ENCODE results near the gene EFHD1. TPM values are rescaled to one million over a fixed set of nuclear protein-coding genes. Genes with fewer than 3 reads are reported as not detected.

Gene EFHD1
- total RNA-seq, 1 experiment from 2014 or later, result 4.2 TPM

DNA sequence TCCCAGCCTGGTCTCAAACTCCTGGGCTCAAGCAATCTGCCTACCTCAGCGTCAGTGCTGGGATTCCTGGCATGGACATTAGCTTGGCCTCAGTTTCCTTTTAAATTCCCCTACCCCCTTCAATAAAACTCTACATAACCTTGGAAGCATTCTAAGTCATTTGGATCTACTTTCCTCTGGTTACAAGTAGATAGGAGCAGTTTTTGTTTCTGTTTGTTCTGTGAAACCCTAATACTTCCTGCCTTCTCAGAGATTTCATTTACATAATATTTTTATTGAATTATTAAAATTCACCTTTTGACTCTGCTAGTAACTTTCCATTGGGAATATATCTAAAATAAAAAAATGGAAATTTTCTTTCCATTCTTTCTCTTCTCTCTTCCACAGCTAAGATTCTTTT is 89.6 kb downstream of the EFHD1 start:
- in situ Hi-C loops (cut with HindIII; ENCODE audit: low sequenced_read_pairs), result no loop called here
- DNase-seq (ENCODE audit: low spot score), result no peak

- no peak for DNase-seq (ENCODE audit: low spot score)
Observed at GRCh38 chr2:232728785-232729184, 95.4 kb downstream of the EFHD1 start.

DNA sequence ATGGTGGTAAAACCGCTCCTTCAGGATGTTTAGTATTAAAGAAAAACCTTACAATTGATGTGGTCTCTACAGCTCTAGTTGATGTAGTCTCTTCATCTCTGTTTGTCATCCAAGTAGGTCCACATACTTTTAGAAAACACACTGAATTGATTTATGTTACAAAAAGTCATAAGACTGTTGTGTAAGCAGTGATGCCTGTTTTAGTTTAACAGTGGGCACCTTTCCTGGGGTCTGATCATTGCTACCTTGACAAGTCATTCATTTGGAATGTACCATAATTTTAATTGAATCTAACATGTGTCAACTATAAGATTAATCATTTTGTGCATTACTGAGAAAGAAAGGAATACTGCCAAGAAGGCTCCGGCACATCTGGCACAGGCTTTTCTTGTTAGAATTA is 98.1 kb downstream of the EFHD1 start:
- DNase-seq (ENCODE audit: low spot score), result no peak
- in situ Hi-C loops (cut with HindIII; ENCODE audit: low sequenced_read_pairs), result no loop called here

More at GRCh38 chr2:232728785-232729184, 95.4 kb downstream of the EFHD1 start:
- in situ Hi-C loops (cut with HindIII; ENCODE audit: low sequenced_read_pairs), result no loop called here

Other genes with a start within 250 kb of the EFHD1 start
- gene ALPG, start 226.8 kb upstream of the EFHD1 start, total RNA-seq (2014; rRNA removed; shearing (Covaris generic)), result 203 and 218 TPM in 2 replicates
- not detected in 2 replicates for gene ALPI, start 177.5 kb upstream of the EFHD1 start, total RNA-seq (2014; rRNA removed; shearing (Covaris generic))
- gene ECEL1, start 145.8 kb upstream of the EFHD1 start, total RNA-seq (2014; rRNA removed; shearing (Covaris generic)), result 9.6 and 11.9 TPM in 2 replicates
- gene PRSS56, start 113.2 kb upstream of the EFHD1 start, total RNA-seq (2014; rRNA removed; shearing (Covaris generic)), result not detected in 2 replicates
- gene CHRND, start 107.4 kb upstream of the EFHD1 start, total RNA-seq (2014; rRNA removed; shearing (Covaris generic)), result not detected in 2 replicates
- not detected in 2 replicates for gene CHRNG, start 93.9 kb upstream of the EFHD1 start, total RNA-seq (2014; rRNA removed; shearing (Covaris generic))
- 5.2 and 7.4 TPM in 2 replicates for gene TIGD1, start 83.0 kb upstream of the EFHD1 start, total RNA-seq (2014; rRNA removed; shearing (Covaris generic))
- 117 and 140 TPM in 2 replicates for gene EIF4E2, start 82.9 kb upstream of the EFHD1 start, total RNA-seq (2014; rRNA removed; shearing (Covaris generic))
- gene GIGYF2, start 63.7 kb downstream of the EFHD1 start, total RNA-seq (2014; rRNA removed; shearing (Covaris generic)), result 26.7 and 33.3 TPM in 2 replicates
- gene KCNJ13, start 143.0 kb downstream of the EFHD1 start, total RNA-seq (2014; rRNA removed; shearing (Covaris generic)), result not detected in 2 replicates
- 0.03 TPM in 1 of 2 replicates, not detected in the other for gene SNORC, start 236.7 kb downstream of the EFHD1 start, total RNA-seq (2014; rRNA removed; shearing (Covaris generic))